Activated CD8-positive, alpha-beta T cell treated with anti-CD3 and anti-CD28 coated beads for 36 hours (primary cell): ENCODE results near the gene ALDH16A1. TPM values are rescaled to one million over a fixed set of nuclear protein-coding genes. Genes with fewer than 3 reads are reported as not detected.

Experiments
- ATAC-seq: fragments of 200-7000 bp; cut with Tn5 transposase; one replicate; pipeline ENCODE4 v1.10.0; 2021; ENCODE audit warnings: mild to moderate bottlenecking, moderate library complexity
- CTCF ChIA-PET: fragments of 350-600 bp; sonication (Branson Sonifier 250); formaldehyde crosslinking; loops from one replicate; lab custom pipeline; 2021; ENCODE audit warnings: antibody characterized with exemption; lab: Charles Lee
- POLR2A ChIA-PET: fragments of 350-600 bp; sonication (Branson Sonifier 250); formaldehyde crosslinking; loops from one replicate; lab custom pipeline; 2021; ENCODE audit warnings: antibody characterized with exemption; lab: Charles Lee
- DNase-seq: peaks from one replicate; pipeline ENCODE4 v3.0.0-alpha.2; 2020
- H3K27ac Mint-ChIP-seq: one replicate; pipeline ENCODE4 v1.8.0; 2021; ENCODE audit warnings: mild to moderate bottlenecking, mixed read lengths
- H3K27me3 Mint-ChIP-seq: one replicate; pipeline ENCODE4 v1.8.0; 2021; ENCODE audit warnings: mixed read lengths
- H3K36me3 Mint-ChIP-seq: one replicate; pipeline ENCODE4 v1.8.0; 2021; ENCODE audit warnings: low read depth, mixed read lengths
- H3K4me1 Mint-ChIP-seq: one replicate; pipeline ENCODE4 v1.8.0; 2021; ENCODE audit warnings: low read depth, mixed read lengths
- H3K4me3 Mint-ChIP-seq: one replicate; pipeline ENCODE4 v1.8.0; 2021; ENCODE audit warnings: mild to moderate bottlenecking, moderate library complexity, mixed read lengths
- H3K9me3 Mint-ChIP-seq: one replicate; pipeline ENCODE4 v1.8.0; 2021; ENCODE audit warnings: mixed read lengths
- CTCF ChIP-seq: fragments of 200-600 bp; IDR thresholded peaks from one replicate; pipeline ENCODE4 v1.8.0; 2022; ENCODE audit warnings: antibody characterized with exemption, mild to moderate bottlenecking
- intact Hi-C: fragments of 100-400 bp; cut with micrococcal nuclease; formaldehyde crosslinking; loops from one replicate; pipeline ENCODE4 v1.10.0; 2022
- total RNA-seq, 2 experiments: library from RNA; stranded (reverse); gene quantifications; one replicate each; pipeline ENCODE4 v1.2.3, GENCODE V29; 2021

The ALDH16A1 gene
- total RNA-seq, 2 experiments from 2014 or later, result 24.6 to 24.8 TPM

- H3K27ac Mint-ChIP-seq, result no peak overlapping the region
- H3K4me3 Mint-ChIP-seq, result no peak overlapping the region
Observed at GRCh38 chr19:49479975-49480628, 27.1 kb downstream of the ALDH16A1 start.

GRCh38 chr19:49481020-49481683, 28.1 kb downstream of the ALDH16A1 start:
- ATAC-seq, result no peak
- H3K4me1 Mint-ChIP-seq, result peaks cover 19% of the 10 kb centered on the region
- CTCF ChIA-PET, result no interaction called here
- peaks cover 37% of the 10 kb centered on the region for H3K36me3 Mint-ChIP-seq
- POLR2A ChIA-PET, result interaction anchor here (1.2 to 1.6 kb wide), 3 partner anchors 8 to 13 kb away, joined by 3 to 6 read pairs (median 5); no protein-coding TSS in a partner anchor
- DNase-seq, result no peak
- no peak overlapping the region for H3K4me3 Mint-ChIP-seq
- H3K27ac Mint-ChIP-seq, result peak overlapping the region; percentile 21
- no peak for TF ChIP-seq CTCF
- intact Hi-C loops, result no loop called here
- H3K9me3 Mint-ChIP-seq, result no peaks in the 10 kb centered on the region
- no peaks in the 10 kb centered on the region for H3K27me3 Mint-ChIP-seq

More at GRCh38 chr19:49479975-49480628, 27.1 kb downstream of the ALDH16A1 start:
- Mint-ChIP-seq H3K36me3 (peaks cover 36% of the 10 kb centered on the region), H3K9me3 (no peaks in the 10 kb centered on the region), H3K4me1 (peaks cover 19% of the 10 kb centered on the region), H3K27me3 (no peaks in the 10 kb centered on the region)
- ChIA-PET CTCF (no interaction called here), POLR2A (interaction anchor here (1.2 to 5.3 kb wide), 4 partner anchors 9 to 13 kb away, joined by 5 to 76 read pairs (median 11); partner anchors contain the start of gene RPL13A)
- intact Hi-C loops, result no loop called here
- no peak for TF ChIP-seq CTCF
- DNase-seq (no peak), ATAC-seq (no peak)

- no peaks in the 10 kb centered on the region for H3K27me3 Mint-ChIP-seq
- no peak for DNase-seq
- peak overlapping the region; percentile 100 for H3K4me3 Mint-ChIP-seq
- ChIA-PET POLR2A (interaction anchor here (1.5 kb wide), 1 partner anchor 16 kb away, joined by 5 read pairs; no protein-coding TSS in a partner anchor), CTCF (interaction anchor here (3.4 kb wide), 1 partner anchor 10 kb away, joined by 19 read pairs; no protein-coding TSS in a partner anchor)
- ATAC-seq, result no peak
- H3K4me1 Mint-ChIP-seq, result peaks cover 31% of the 10 kb centered on the region
- H3K9me3 Mint-ChIP-seq, result no peaks in the 10 kb centered on the region
- intact Hi-C loops, result no loop called here
- H3K36me3 Mint-ChIP-seq, result peaks cover 64% of the 10 kb centered on the region
- no peak for TF ChIP-seq CTCF
- H3K27ac Mint-ChIP-seq, result peak overlapping the region; percentile 99
Observed at GRCh38 chr19:49486232-49486631, 33.2 kb downstream of the ALDH16A1 start.

GRCh38 chr19:49486710-49487276, 33.8 kb downstream of the ALDH16A1 start:
- peak overlapping the region; percentile 100 for H3K4me3 Mint-ChIP-seq
- no peak for TF ChIP-seq CTCF
- H3K9me3 Mint-ChIP-seq, result no peaks in the 10 kb centered on the region
- POLR2A ChIA-PET, result interaction anchor here (1.0 to 4.6 kb wide), 13 partner anchors 9 to 154 kb away, joined by 3 to 76 read pairs (median 7); partner anchors contain the start of genes FLT3LG, GFY, PIH1D1 and PRR12
- intact Hi-C loops, result no loop called here
- no peak for ATAC-seq
- H3K27me3 Mint-ChIP-seq, result no peaks in the 10 kb centered on the region
- DNase-seq, result no peak
- peaks cover 68% of the 10 kb centered on the region for H3K36me3 Mint-ChIP-seq
- peaks cover 30% of the 10 kb centered on the region for H3K4me1 Mint-ChIP-seq
- CTCF ChIA-PET, result interaction anchor here (2.6 to 3.4 kb wide), 2 partner anchors 10 to 11 kb away, joined by 7 to 19 read pairs; no protein-coding TSS in a partner anchor
- peak overlapping the region; percentile 99 for H3K27ac Mint-ChIP-seq
